Upper lobe of left lung (tissue), 4 donors: ENCODE results near the gene TMEM123.

Experiments
- CTCF ChIP-seq, 6 experiments: fragments of 450-650 bp in 4 of 6; fragments of 200-600 bp in 2 of 6; sonication (generic) in 2 of 6; IDR thresholded peaks; one replicate each; pipeline ENCODE4 v1.5.1; 2016 to 2019; ENCODE audit warnings: antibody characterized with exemption in 6 of 6
- POLR2A ChIP-seq, 4 donors: fragments of 450-650 bp; IDR thresholded peaks; one replicate each; pipeline ENCODE4 v1.5.1; 2016 to 2017; ENCODE audit warnings: antibody characterized with exemption in 4 of 4, mild to moderate bottlenecking in 2 of 4
- POLR2AphosphoS5 ChIP-seq, 2 donors: sonication (generic); formaldehyde crosslinking; IDR thresholded peaks; one replicate each; pipeline ENCODE4 v1.5.1; 2017; ENCODE audit warnings: antibody characterized with exemption in 2 of 2

- no peak for TF ChIP-seq CTCF (IDR thresholded peaks at IDR 0.05)
- no peak for TF ChIP-seq POLR2AphosphoS5 (IDR thresholded peaks at IDR 0.05)
- TF ChIP-seq POLR2A (IDR thresholded peaks at IDR 0.05), result no peak
These were observed 47.4 kb upstream of the TMEM123 start for GRCh38 chr11:102499931-102500330.
